EL (cell line): ENCODE data around the gene UCK2.

Experiments
- DNase-seq: peaks from one replicate; pipeline ENCODE4 v3.0.0-alpha.2; 2016

The UCK2 gene

DNA sequence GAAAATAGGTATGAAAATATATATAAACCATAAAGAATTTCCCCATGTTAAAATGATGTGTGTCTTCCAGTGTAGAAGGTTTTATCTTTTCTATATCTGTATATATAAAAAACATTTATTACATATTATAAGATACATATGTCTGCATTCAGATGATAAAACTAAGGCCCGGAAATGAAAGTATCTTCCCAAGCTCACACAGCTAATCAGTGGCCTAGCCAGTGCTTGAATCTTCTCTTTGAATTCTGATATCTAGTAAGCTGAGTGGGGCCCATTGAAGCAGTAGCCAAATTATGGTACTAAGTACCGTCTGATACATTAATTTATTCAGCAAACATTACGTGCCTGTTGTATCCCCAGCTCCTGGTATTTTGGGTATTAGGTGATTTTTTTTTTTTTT lies 28.6 kb downstream of the UCK2 start:
- no peak for DNase-seq

GRCh38 chr1:165856606-165857005 lies 29.2 kb downstream of the UCK2 start:
- no peak for DNase-seq

DNA sequence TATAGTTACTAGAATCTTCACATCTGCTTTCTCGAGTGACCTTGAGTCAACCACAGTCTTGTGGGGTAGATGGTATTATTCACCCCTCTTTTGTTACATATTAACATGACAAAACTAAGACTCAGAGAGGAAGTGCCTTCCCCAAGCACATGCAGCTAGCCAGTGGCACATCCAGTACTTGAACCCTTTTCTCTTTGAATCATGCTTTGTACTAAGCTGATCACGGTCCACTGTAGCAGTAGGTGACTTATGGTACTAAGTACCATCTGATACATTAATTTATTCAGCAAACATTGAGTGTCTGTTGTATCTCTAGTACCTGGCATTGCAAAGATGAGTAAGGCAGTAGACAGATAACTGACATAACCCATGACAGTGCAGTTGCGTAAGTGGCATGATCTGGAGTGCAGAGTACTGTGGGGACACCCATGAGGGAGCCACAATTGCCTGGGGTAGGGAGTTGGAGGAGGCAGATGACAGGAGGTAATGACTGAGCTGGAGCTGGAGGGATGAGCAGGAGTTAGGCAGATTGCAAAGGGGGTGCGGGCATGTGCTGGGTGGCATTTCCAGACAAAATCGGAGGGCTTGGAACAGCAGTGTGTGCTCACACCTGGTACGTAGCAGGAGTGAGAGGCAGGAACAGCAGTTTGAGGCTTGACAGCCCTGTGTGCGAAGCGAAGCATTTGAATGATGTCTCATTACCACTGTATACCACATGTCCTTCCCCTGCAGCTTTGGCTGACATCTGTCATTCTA lies 29.8 kb downstream of the UCK2 start:
- peak; percentile 40 for DNase-seq

DNA sequence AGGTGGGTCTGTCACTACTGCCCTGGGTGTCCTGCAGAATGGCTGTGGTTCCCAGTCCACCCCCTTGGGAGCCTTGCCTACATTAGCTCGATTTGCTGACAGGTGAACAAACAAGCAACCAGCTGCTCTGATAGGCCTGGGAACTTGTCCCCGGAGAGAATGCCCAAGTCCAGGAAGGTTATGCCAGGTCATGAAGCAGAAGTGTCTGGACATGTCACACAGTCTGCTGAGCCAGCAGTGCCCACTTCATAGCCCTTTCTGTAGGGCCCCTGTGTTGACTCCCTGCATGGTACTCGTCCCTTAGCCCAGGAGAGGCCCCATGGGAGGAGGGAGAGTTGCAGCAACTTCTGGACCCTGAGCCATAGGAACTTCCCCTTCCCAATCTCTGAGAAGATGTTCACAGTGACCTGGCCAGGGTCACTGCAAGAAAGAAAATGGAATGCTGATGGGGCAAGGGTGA lies 31.0 kb downstream of the UCK2 start:
- DNase-seq: no peak

- DNase-seq: no peak
Measured at GRCh38 chr1:165858967-165859845, 31.8 kb downstream of the UCK2 start.

- no peak for DNase-seq
Measured at GRCh38 chr1:165860065-165860464, 32.7 kb downstream of the UCK2 start.

- no peak for DNase-seq
Measured at GRCh38 chr1:165861911-165862310, 34.5 kb downstream of the UCK2 start.

DNA sequence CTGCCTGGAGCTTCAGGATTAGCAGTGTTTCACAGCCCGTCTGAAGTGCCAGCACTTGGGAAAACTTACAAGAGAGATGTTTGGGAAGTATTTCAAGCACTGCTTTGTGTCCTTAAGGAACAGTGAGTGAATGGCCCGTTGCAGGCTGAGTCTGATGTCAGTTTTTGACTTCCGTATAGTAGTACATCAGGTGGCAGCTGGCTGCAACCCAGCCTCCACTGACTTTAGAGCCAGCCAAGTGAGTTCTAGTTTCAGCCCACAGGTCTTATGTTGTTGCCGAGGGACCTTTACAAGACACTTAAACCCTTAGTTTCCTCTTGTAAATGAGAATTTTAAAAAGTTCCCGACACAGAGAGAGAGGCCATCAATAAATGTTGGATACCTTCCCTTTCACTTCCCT lies 35.0 kb downstream of the UCK2 start:
- DNase-seq: no peak

- DNase-seq: no peak
Measured at GRCh38 chr1:165863346-165863745, 35.9 kb downstream of the UCK2 start.

GRCh38 chr1:165865633-165866340 lies 38.4 kb downstream of the UCK2 start:
- DNase-seq: no peak

DNA sequence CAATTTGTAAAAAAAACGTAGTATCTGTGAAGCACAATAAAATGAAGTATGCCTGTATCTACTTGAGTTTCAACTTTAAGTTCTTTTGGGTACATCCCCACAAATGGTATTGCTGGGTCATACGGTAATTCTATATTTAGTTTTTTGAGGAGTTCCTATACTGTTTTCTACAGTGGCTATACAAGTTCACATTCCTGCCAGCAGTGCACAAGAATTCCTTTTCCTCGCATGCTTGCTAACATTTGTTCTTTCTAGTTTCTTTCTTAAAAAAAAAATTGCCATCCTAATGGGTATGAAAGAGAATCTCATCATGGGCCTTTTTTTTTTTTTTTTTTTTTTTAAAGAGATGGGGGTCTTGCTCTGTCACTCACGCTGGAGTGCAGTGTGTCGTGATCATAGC lies 41.9 kb downstream of the UCK2 start:
- DNase-seq: no peak

GRCh38 chr1:165871311-165872067 lies 44.1 kb downstream of the UCK2 start:
- peak; percentile 74 for DNase-seq

- no peak for DNase-seq
Measured at GRCh38 chr1:165873481-165873880, 46.1 kb downstream of the UCK2 start.

DNA sequence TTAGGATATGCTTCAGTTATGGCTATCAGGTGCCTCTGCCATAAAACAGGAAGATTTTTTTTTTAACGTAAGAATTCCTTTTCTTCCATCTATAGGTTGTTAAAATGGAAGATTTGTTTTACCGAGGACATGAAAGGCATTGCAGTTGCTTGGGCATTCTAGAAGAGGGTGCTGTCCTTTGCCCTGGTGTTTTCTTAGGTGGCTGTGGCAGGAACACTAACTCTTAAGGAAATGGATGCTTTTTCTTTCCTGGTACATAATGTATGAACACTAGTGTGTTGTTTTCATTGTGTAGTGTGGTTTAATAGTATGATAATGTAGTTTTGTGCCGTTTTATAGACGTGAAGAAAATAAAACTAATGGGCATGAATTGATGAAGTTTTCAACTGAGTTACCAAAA lies 47.2 kb downstream of the UCK2 start:
- no peak for DNase-seq

GRCh38 chr1:165875171-165875570 lies 47.8 kb downstream of the UCK2 start:
- no peak for DNase-seq

DNA sequence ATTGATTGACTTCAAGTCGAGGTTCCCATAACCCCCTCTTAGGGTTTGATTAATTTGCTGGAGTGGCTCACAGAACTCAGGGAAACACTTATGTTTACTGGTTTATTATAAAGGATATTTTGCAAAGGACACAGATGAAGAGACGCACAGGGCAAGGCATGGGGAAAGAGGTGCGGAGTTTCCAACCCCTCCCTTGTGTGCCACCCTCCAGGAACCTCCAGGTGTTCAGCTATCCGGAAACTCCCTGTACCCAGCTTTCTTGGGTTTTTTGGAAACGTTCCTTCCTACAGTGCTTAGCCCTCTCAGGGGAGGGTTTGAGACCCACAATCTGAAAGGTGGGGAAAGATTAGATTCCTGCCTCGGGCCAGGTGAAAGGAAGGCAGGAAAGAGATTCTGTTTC lies 48.2 kb downstream of the UCK2 start:
- DNase-seq: no peak

GRCh38 chr1:165876121-165876520 lies 48.7 kb downstream of the UCK2 start:
- no peak for DNase-seq

GRCh38 chr1:165877411-165877810 lies 50.0 kb downstream of the UCK2 start:
- no peak for DNase-seq

GRCh38 chr1:165877940-165878556 lies 50.6 kb downstream of the UCK2 start:
- DNase-seq: no peak

DNA sequence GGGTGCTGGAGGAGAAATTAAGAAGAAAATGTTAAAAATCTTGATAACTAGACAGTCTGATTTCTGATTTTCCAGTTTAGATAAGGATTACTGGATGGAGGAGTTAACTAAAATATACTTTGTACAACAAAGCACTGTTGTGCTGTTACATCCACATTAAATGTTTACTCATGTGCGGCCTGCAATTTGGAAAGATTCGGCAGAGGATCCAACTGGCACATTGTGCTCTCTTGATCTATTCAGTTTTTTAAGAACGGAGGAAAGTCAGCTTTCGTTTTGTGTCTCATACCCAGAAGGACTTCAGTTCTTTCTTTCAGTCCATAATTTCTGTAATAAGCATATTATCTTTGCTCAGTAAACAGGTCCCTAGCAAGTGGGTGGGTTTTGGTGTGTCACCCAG lies 52.5 kb downstream of the UCK2 start:
- no peak for DNase-seq

GRCh38 chr1:165880993-165881392 lies 53.6 kb downstream of the UCK2 start:
- no peak for DNase-seq

DNA sequence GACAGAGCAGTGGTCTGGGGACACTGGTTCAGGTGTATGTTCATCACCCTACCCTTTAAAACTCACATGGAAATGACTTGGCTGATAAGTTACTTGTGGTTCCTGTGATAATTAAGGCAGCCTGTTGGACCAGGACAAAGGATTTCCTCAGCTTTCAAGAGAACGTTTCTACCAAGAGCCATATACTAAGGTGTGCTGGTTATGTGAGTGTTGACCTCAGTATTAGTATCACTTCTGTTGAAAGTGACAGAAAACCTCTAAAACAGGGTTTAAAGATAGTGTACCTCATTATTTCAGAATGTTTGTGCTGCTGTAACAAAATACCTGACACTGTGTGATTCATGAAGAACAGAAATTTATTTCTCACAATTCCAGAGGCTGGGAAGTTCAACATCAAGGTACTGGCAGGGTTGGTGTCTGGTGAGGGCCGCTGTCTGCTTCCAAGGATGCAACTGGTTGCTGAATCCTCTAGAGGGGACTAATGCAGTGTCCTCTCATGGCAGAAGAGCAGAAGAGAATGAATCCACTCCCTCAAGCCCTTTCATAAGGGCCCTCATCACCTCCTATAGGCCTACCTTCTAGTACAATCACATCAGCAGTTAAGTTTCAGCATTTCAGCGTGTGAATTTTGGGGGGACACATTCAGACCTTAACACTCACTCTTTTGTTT lies 54.9 kb downstream of the UCK2 start:
- no peak for DNase-seq
